HG03521 (cell line): ENCODE data around the gene CRYBG2.

ENCODE experiments used
- ATAC-seq: cut with Tn5 transposase; IDR thresholded peaks from one replicate; pipeline ENCODE4 v1.9.1; 2021; ENCODE audit warnings: mild to moderate bottlenecking, moderate library complexity; ENCODE audit not compliant: unreplicated experiment

The CRYBG2 gene

GRCh38 chr1:26370591-26371382, 16.9 kb upstream of the CRYBG2 start:
- no peak for ATAC-seq

- no peak for ATAC-seq
These were observed 14.6 kb upstream of the CRYBG2 start for GRCh38 chr1:26368486-26368885.

DNA sequence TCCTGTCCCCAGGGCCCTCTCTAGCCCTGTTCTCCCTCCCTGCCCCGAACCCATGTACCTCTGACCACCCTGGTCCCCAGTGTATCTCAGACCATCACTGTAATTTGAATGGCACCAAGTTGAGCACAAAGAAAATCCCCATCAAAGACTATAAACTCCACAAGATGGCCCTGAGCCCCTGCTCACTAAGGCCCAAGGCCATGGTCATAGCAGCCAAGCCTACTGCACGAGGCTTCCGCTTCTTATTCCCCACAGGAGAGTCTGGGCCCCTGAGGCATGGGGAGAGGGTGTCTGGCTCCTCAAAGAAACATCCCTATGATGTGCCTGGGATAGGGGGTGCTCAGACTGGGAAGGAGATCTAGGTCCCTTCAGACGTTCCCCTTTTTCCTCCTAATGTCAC, 14.1 kb upstream of the CRYBG2 start:
- ATAC-seq, result no peak

DNA sequence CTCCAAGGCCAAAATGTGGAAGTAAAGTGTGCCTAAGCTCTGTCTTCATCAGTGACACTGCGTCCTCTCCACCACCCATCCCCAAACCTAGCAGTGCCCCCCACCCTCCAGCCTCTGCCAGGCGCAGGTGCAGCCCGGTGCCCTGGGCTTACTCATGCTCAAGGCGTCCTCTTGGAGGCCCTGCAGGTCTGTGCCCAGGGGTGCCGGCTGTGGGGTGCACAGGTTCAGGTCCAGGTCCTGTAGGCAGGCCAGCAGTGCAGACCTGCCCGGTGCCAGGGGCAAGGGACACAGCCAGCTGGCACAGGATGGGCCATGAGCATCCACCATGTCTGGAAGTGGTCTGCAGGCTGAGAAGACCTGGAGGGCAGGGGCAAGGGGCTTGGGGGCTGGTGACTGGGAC, 13.5 kb upstream of the CRYBG2 start:
- no peak for ATAC-seq

DNA sequence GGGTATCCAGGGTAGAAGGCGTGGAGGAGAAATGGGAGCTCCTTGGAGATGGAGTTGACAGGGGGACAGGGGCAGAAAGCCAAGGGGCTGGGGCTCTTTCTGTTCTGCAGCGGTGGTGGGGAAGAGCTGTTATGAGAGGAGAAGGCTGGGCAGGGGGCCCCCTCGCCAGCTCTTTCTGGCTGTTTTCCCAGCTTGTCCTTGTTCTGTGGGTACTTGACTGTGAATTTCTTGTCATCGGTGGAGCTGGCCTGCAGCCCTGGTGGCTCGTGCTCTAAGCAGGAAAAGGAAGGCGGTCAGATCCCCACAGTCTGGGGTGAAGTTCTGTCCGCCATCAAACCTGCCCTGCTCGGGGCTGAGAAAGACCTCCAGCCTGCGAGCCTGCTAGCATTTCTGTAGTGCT, 11.0 kb upstream of the CRYBG2 start:
- ATAC-seq, result no peak

GRCh38 chr1:26363549-26364448, 9.9 kb upstream of the CRYBG2 start:
- ATAC-seq, result no peak

DNA sequence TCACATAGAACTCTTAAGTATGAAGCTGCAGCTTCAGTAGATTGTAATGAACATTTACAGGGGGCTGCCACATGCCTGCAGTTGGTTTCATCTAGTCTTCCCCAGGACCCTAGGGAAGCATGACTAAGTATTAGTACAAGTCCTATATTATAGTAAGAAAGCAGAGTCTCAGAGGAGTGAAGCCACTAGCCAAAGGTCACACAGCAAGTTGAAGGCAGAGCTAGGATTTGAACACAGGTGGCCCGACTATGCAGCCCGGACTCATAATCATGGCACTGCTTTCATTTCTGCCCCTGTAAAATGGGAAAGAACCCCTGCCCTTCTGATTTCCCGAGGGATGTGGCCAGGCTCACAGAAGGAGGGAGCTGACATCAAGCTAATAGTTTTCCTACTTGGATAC, 8.4 kb upstream of the CRYBG2 start:
- no peak for ATAC-seq

GRCh38 chr1:26361605-26362122, 7.7 kb upstream of the CRYBG2 start:
- ATAC-seq, result no peak

- no peak for ATAC-seq
These were observed 7.1 kb upstream of the CRYBG2 start for GRCh38 chr1:26360807-26361604.

GRCh38 chr1:26359981-26360806, 6.3 kb upstream of the CRYBG2 start:
- ATAC-seq, result no peak

GRCh38 chr1:26358411-26359384, 4.8 kb upstream of the CRYBG2 start:
- ATAC-seq, result no peak

- ATAC-seq, result no peak
These were observed 3.2 kb upstream of the CRYBG2 start for GRCh38 chr1:26357121-26357602.

DNA sequence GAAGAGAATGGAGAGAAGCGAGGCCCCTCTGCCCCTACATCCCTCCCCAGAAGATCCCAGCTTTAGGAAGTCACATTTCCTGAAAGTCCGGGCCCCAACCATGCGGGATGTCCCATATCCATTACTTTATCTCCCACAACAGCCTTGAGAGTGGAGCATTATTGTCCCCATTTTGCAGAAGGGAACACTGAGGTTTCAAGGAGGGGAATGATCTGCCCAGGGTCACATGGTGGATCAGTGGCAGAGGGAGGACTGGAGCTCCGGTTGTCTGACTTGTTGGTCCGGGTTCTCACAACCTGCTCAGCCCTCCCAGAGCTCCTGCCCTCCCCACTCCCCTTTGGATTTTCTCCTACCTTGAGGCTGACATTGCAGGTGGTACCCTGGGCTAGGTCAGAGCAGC, 2.2 kb upstream of the CRYBG2 start:
- ATAC-seq, result no peak

- ATAC-seq, result no peak
These were observed 1.0 kb upstream of the CRYBG2 start for GRCh38 chr1:26354972-26355371.

- no peak for ATAC-seq
These were observed 595 bp downstream of the CRYBG2 start for GRCh38 chr1:26353210-26353859.

DNA sequence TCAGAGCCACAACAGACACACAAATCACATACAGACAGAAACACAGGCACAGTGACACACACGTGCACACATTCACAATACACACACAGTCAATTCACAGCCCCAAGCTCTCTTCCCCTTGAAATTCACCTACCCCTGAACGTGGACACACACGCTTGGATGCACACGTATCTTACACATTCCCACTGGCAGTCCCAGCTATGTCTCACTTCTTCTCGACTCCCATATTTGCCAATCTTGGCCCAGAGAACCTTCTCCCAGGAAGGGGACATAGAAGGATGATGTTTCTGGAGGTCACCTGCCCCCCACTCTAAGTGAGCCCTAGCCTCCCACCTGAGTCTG, 1.6 kb downstream of the CRYBG2 start:
- ATAC-seq, result no peak

GRCh38 chr1:26351590-26352337, 2.2 kb downstream of the CRYBG2 start:
- ATAC-seq, result no peak
